Calu3 (cell line): ENCODE measurements around the gene SPECC1. TPM values are rescaled to one million over a fixed set of nuclear protein-coding genes. Genes with fewer than 3 reads are reported as not detected.

ENCODE experiments used
- BruUV-seq: library from RNA; stranded (reverse); fragments of 400-500 nt; replicated peaks from 2 replicates; lab custom pipeline; 2021; lab: Mats Ljungman, UMichigan
- CTCF ChIA-PET: fragments of 300-600 bp; sonication (Branson Sonifier 250); formaldehyde crosslinking; loops from one replicate; lab custom pipeline; 2022; ENCODE audit warnings: antibody characterized with exemption; lab: Charles Lee
- DNase-seq: peaks from one replicate; pipeline ENCODE4 v3.0.0; 2022
- H3K27ac Mint-ChIP-seq: one replicate; pipeline ENCODE4 v1.8.0; 2022; ENCODE audit warnings: mixed read lengths; ENCODE audit not compliant: unreplicated experiment
- H3K27me3 Mint-ChIP-seq: one replicate; pipeline ENCODE4 v1.8.0; 2022; ENCODE audit warnings: mixed read lengths; ENCODE audit not compliant: unreplicated experiment
- H3K36me3 Mint-ChIP-seq: one replicate; pipeline ENCODE4 v1.8.0; 2022; ENCODE audit warnings: mild to moderate bottlenecking, moderate library complexity, mixed read lengths; ENCODE audit not compliant: insufficient read depth, unreplicated experiment
- H3K4me1 Mint-ChIP-seq: one replicate; pipeline ENCODE4 v1.8.0; 2022; ENCODE audit warnings: mild to moderate bottlenecking, low read depth, mixed read lengths; ENCODE audit not compliant: unreplicated experiment
- H3K4me3 Mint-ChIP-seq: one replicate; pipeline ENCODE4 v1.8.0; 2022; ENCODE audit warnings: mild to moderate bottlenecking, low read depth, moderate library complexity, mixed read lengths; ENCODE audit not compliant: unreplicated experiment
- H3K9me3 Mint-ChIP-seq: one replicate; pipeline ENCODE4 v1.8.0; 2022; ENCODE audit warnings: low read depth, mixed read lengths; ENCODE audit not compliant: unreplicated experiment
- intact Hi-C: fragments of 100-400 bp; cut with micrococcal nuclease; formaldehyde crosslinking; loops from one replicate; pipeline ENCODE4 v1.10.0; 2022; ENCODE audit not compliant: unreplicated experiment
- total RNA-seq: library from RNA; stranded (reverse); gene quantifications from 2 replicates; pipeline ENCODE4 v1.2.3, GENCODE V29; 2022
- TF ChIP-seq, protein P1 (sequence below): fragments of 200-600 bp; IDR thresholded peaks from one replicate; pipeline ENCODE4 v1.8.0; 2022; ENCODE audit warnings: antibody characterized with exemption; ENCODE audit not compliant: unreplicated experiment

Gene SPECC1
- total RNA-seq, 1 experiment from 2014 or later, result 53.5 TPM

DNA sequence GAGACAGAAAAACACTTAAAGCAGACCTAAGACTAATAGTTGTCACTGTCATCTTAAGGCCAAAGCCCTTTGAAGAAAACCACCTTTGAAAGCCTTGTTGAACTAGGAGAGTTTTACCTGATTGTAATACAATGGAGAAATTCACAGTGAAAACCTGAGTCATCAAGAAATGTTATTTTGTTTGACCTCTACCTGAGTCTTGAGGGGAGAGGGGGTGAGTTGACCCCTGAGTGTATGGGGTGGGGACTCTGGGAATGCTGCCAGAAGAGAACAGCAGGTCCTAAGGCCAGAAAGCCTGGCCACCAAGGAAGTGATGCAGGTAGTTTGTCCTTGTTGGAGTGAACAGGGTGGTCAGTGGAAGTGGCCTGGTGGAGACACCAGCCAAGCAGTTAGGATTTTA is 204.3 kb downstream of the SPECC1 start:
- BruUV-seq, result no TSS peak
- Mint-ChIP-seq H3K27ac (peak overlapping the region; percentile 60), H3K4me3 (no peak overlapping the region), H3K4me1 (peaks cover 31% of the 10 kb centered on the region), H3K9me3 (no peaks in the 10 kb centered on the region), H3K36me3 (no peaks in the 10 kb centered on the region), H3K27me3 (no peaks in the 10 kb centered on the region)
- intact Hi-C loops, result no loop called here
- CTCF ChIA-PET, result no interaction called here
- TF ChIP-seq, protein P1, sequence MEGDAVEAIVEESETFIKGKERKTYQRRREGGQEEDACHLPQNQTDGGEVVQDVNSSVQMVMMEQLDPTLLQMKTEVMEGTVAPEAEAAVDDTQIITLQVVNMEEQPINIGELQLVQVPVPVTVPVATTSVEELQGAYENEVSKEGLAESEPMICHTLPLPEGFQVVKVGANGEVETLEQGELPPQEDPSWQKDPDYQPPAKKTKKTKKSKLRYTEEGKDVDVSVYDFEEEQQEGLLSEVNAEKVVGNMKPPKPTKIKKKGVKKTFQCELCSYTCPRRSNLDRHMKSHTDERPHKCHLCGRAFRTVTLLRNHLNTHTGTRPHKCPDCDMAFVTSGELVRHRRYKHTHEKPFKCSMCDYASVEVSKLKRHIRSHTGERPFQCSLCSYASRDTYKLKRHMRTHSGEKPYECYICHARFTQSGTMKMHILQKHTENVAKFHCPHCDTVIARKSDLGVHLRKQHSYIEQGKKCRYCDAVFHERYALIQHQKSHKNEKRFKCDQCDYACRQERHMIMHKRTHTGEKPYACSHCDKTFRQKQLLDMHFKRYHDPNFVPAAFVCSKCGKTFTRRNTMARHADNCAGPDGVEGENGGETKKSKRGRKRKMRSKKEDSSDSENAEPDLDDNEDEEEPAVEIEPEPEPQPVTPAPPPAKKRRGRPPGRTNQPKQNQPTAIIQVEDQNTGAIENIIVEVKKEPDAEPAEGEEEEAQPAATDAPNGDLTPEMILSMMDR, result no peak
- peak; percentile 35 for DNase-seq

DNA sequence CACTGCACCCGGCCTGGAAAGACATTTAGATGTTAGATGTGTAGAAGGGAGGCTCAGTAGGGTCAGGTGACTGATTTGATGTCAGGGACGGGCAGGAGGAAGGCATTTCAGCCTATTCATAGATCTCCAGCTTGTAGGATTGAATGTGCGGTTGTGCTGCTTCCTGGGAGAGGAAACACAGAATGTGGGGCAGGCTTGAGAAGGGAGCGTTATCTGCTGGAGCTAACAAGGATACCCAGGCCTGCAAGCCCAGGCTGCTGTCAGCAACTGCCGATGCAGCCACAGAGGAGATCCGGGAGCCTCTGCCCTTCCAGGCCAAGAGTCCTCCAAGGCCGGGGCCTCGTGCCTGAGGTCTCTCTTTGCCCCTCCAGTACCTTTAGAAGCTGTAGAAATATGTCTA is 205.6 kb downstream of the SPECC1 start:
- Mint-ChIP-seq H3K27ac (no peak overlapping the region), H3K9me3 (no peaks in the 10 kb centered on the region), H3K4me1 (peaks cover 31% of the 10 kb centered on the region), H3K36me3 (no peaks in the 10 kb centered on the region), H3K4me3 (no peak overlapping the region), H3K27me3 (no peaks in the 10 kb centered on the region)
- intact Hi-C loops, result no loop called here
- BruUV-seq, result no TSS peak
- DNase-seq, result no peak
- CTCF ChIA-PET, result no interaction called here
- TF ChIP-seq, protein P1, result no peak

DNA sequence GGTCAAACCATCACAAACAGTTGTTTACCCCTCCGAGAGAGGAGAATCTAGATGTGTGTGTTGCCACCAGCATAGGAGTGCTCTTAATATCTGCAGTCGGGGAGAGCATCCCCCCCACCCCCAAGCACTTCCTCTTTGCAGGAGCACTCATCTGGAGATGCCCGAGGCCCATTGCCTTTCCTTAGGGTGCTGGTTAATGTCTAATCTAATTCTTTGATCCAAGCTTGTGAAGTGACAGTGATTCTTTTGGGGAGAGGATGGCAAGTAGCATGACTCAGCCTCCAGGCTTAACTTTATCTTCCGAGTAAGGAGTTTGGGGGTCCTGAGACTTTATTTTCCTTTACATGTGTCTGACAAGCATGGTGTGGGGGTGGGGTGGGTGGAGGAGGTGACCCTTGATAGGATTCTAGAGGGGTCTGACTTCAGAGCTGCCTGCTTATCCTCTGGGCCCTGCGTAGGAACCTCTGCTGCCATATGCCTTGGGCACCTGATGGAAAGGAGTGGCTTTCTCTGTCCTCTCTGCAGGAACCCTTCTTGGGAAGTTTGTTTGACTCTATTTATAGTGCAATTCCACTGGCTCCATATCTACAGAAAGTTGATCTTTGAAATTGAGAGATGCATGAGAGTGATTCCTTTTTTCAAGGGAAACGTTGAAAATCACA is 207.1 kb downstream of the SPECC1 start:
- Mint-ChIP-seq H3K9me3 (no peaks in the 10 kb centered on the region), H3K4me3 (no peak overlapping the region), H3K27ac (no peak overlapping the region), H3K4me1 (peaks cover 31% of the 10 kb centered on the region), H3K36me3 (no peaks in the 10 kb centered on the region), H3K27me3 (no peaks in the 10 kb centered on the region)
- DNase-seq, result no peak
- BruUV-seq, result no TSS peak
- CTCF ChIA-PET, result no interaction called here
- TF ChIP-seq, protein P1, result no peak
- intact Hi-C loops, result no loop called here

DNA sequence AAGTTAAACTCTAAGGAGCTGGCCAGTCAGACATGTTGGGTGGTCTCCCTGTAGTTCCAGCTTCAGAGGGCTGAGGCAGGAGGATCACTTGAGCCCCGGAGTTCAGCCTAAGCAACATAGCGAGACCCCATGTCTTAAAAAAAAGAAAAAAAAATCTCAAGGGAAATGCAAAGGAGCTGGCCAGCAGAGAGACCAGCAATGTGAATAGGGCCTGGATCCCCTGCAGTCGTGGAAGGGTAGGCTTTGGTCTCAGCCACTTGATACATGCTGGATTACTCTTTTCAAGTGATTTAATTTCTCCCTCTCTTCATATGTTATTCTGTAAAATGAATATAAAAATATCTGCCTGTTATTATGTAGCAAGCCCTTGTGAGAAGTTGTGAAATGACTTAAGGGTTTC is 207.7 kb downstream of the SPECC1 start:
- no peak overlapping the region for H3K4me3 Mint-ChIP-seq
- TF ChIP-seq, protein P1, result no peak
- peaks cover 31% of the 10 kb centered on the region for H3K4me1 Mint-ChIP-seq
- H3K36me3 Mint-ChIP-seq, result no peaks in the 10 kb centered on the region
- no peaks in the 10 kb centered on the region for H3K9me3 Mint-ChIP-seq
- no peaks in the 10 kb centered on the region for H3K27me3 Mint-ChIP-seq
- no peak for DNase-seq
- BruUV-seq, result no TSS peak
- intact Hi-C loops, result no loop called here
- CTCF ChIA-PET, result no interaction called here
- H3K27ac Mint-ChIP-seq, result no peak overlapping the region
